Neural cell (in vitro differentiated cells): ENCODE results near the gene CNIH1.

Source experiments
- EP300 ChIP-seq: fragments of 450-650 bp; conservative IDR thresholded peaks from 2 replicates; pipeline ENCODE4 v1.6.1; 2014; ENCODE audit warnings: antibody characterized with exemption, mild to moderate bottlenecking, moderate library complexity; ENCODE audit not compliant: poor library complexity, severe bottlenecking
- EZH2 ChIP-seq: fragments of 200-600, 300-800 bp; shearing (Covaris generic), sonication (generic); IDR thresholded peaks from 2 replicates; pipeline ENCODE4 v1.6.1; 2014; ENCODE audit warnings: antibody characterized with exemption, low read length, borderline replicate concordance, mild to moderate bottlenecking; ENCODE audit not compliant: insufficient read depth, poor library complexity, severe bottlenecking
- POLR2AphosphoS5 ChIP-seq: IDR thresholded peaks from 2 replicates; pipeline ENCODE4 v1.6.1; 2012
- TF ChIP-seq, protein P1 (sequence below): IDR thresholded peaks from 2 replicates; pipeline ENCODE4 v1.6.1; 2012; ENCODE audit warnings: borderline replicate concordance
- TF ChIP-seq, protein P2 (sequence below): fragments of 450-650 bp; IDR thresholded peaks from 2 replicates; pipeline ENCODE4 v1.5.1; 2014; ENCODE audit warnings: antibody characterized with exemption, mild to moderate bottlenecking, moderate library complexity; ENCODE audit not compliant: poor library complexity, severe bottlenecking

DNA sequence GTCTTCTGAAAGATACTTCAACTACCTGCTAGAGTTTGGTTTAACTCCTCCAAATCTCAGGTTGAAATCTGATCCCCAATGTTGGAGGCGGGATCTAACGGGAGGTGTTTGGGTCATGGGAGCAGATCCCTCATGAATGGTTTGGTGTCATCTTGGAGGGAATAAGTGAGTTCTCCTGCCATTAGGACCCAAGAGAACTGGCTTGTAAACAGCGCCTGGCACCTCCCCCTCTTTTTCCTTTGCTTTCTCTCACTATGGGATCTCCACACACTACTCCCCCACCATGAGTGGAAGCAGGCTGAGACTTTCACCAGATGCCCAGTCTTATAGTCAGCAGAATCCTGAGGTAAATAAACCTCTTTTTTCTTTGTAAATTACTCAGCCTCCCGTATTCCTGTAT is 2.5 kb downstream of the CNIH1 start:
- TF ChIP-seq EZH2, result no peak
- TF ChIP-seq, protein P1, sequence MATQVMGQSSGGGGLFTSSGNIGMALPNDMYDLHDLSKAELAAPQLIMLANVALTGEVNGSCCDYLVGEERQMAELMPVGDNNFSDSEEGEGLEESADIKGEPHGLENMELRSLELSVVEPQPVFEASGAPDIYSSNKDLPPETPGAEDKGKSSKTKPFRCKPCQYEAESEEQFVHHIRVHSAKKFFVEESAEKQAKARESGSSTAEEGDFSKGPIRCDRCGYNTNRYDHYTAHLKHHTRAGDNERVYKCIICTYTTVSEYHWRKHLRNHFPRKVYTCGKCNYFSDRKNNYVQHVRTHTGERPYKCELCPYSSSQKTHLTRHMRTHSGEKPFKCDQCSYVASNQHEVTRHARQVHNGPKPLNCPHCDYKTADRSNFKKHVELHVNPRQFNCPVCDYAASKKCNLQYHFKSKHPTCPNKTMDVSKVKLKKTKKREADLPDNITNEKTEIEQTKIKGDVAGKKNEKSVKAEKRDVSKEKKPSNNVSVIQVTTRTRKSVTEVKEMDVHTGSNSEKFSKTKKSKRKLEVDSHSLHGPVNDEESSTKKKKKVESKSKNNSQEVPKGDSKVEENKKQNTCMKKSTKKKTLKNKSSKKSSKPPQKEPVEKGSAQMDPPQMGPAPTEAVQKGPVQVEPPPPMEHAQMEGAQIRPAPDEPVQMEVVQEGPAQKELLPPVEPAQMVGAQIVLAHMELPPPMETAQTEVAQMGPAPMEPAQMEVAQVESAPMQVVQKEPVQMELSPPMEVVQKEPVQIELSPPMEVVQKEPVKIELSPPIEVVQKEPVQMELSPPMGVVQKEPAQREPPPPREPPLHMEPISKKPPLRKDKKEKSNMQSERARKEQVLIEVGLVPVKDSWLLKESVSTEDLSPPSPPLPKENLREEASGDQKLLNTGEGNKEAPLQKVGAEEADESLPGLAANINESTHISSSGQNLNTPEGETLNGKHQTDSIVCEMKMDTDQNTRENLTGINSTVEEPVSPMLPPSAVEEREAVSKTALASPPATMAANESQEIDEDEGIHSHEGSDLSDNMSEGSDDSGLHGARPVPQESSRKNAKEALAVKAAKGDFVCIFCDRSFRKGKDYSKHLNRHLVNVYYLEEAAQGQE, result no peak
- TF ChIP-seq, protein P2, sequence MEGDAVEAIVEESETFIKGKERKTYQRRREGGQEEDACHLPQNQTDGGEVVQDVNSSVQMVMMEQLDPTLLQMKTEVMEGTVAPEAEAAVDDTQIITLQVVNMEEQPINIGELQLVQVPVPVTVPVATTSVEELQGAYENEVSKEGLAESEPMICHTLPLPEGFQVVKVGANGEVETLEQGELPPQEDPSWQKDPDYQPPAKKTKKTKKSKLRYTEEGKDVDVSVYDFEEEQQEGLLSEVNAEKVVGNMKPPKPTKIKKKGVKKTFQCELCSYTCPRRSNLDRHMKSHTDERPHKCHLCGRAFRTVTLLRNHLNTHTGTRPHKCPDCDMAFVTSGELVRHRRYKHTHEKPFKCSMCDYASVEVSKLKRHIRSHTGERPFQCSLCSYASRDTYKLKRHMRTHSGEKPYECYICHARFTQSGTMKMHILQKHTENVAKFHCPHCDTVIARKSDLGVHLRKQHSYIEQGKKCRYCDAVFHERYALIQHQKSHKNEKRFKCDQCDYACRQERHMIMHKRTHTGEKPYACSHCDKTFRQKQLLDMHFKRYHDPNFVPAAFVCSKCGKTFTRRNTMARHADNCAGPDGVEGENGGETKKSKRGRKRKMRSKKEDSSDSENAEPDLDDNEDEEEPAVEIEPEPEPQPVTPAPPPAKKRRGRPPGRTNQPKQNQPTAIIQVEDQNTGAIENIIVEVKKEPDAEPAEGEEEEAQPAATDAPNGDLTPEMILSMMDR, result no peak
- TF ChIP-seq POLR2AphosphoS5, result no peak
- TF ChIP-seq EP300, result no peak
